Liver (tissue), 3 donors: ENCODE measurements around the gene CDK5RAP2.

Experiments used
- FOXA1 ChIP-seq: IDR thresholded peaks from 2 replicates; pipeline ENCODE4 v1.6.1; 2016; ENCODE audit warnings: antibody characterized with exemption
- GABPA ChIP-seq, 2 donors: IDR thresholded peaks in 1 of 2; conservative IDR thresholded peaks in 1 of 2; 2 replicates each; pipeline ENCODE4 v1.6.1; 2016; ENCODE audit warnings: antibody characterized with exemption in 2 of 2, mild to moderate bottlenecking in 1 of 2, moderate library complexity in 1 of 2
- HNF4G ChIP-seq: IDR thresholded peaks from 2 replicates; pipeline ENCODE4 v1.6.1; 2016; ENCODE audit warnings: antibody characterized with exemption
- JUND ChIP-seq, 2 donors: IDR thresholded peaks; 2 replicates each; pipeline ENCODE4 v1.6.1; 2016; ENCODE audit warnings: antibody characterized with exemption in 2 of 2
- RAD21 ChIP-seq, 2 donors: IDR thresholded peaks; 2 replicates each; pipeline ENCODE4 v1.6.1; 2016; ENCODE audit warnings: antibody characterized with exemption in 2 of 2, mild to moderate bottlenecking in 2 of 2
- SP1 ChIP-seq: IDR thresholded peaks from 2 replicates; pipeline ENCODE4 v1.6.1; 2018; ENCODE audit warnings: antibody characterized with exemption, mild to moderate bottlenecking
- TAF1 ChIP-seq: conservative IDR thresholded peaks from 2 replicates; pipeline ENCODE4 v1.6.1; 2016; ENCODE audit warnings: antibody characterized with exemption, mild to moderate bottlenecking
- YY1 ChIP-seq: IDR thresholded peaks from 2 replicates; pipeline ENCODE4 v1.6.1; 2016; ENCODE audit warnings: antibody characterized with exemption, mild to moderate bottlenecking
- ZBTB33 ChIP-seq: IDR thresholded peaks from 2 replicates; pipeline ENCODE4 v1.6.1; 2016; ENCODE audit warnings: antibody characterized with exemption
- TF ChIP-seq, protein P1 (sequence below): fragments of 150-350 bp; IDR thresholded peaks from 2 replicates; pipeline ENCODE4 v1.5.1; 2017; ENCODE audit warnings: improper control_type of control experiment, low read depth, low read length; ENCODE audit not compliant: missing input control
- TF ChIP-seq, protein P2 (sequence below): IDR thresholded peaks from 2 replicates; pipeline ENCODE4 v1.6.1; 2016; ENCODE audit warnings: antibody characterized with exemption, mild to moderate bottlenecking
- TF ChIP-seq, protein P3 (sequence below): IDR thresholded peaks from 2 replicates; pipeline ENCODE4 v1.6.1; 2016; ENCODE audit warnings: antibody characterized with exemption
- donor health status: healthy.
- donor health status: healthy.

DNA sequence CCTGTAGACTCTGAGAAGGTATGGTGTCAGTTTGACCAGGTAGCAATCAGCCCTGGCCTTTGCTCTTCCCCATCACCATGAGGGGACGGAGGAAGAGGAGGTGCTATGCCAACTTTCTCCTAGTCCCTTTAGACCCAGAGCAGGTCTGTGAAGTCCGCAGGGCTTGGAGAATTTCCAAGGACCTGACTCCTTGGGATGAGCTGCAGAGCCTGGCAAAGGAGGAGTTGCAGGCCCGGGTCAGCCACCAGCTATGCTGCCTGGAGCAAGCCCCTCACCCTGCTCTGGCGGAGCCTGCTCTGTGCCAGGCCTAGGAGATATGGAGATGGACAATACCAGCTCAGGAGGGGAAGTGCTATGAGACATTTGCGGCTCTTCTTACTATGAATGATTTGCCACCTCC lies 188.3 kb downstream of the CDK5RAP2 start:
- TF ChIP-seq RAD21 (IDR thresholded peaks at IDR 0.05) (no peak), TAF1 (no peak), YY1 (no peak), HNF4G (no peak), ZBTB33 (no peak), JUND (IDR thresholded peaks at IDR 0.05) (no peak), SP1 (no peak), GABPA (IDR thresholded peaks at IDR 0.05 in 1 of 2, conservative IDR thresholded peaks at IDR 0.05 in 1 of 2) (no peak), FOXA1 (no peak)
- TF ChIP-seq, protein P1, sequence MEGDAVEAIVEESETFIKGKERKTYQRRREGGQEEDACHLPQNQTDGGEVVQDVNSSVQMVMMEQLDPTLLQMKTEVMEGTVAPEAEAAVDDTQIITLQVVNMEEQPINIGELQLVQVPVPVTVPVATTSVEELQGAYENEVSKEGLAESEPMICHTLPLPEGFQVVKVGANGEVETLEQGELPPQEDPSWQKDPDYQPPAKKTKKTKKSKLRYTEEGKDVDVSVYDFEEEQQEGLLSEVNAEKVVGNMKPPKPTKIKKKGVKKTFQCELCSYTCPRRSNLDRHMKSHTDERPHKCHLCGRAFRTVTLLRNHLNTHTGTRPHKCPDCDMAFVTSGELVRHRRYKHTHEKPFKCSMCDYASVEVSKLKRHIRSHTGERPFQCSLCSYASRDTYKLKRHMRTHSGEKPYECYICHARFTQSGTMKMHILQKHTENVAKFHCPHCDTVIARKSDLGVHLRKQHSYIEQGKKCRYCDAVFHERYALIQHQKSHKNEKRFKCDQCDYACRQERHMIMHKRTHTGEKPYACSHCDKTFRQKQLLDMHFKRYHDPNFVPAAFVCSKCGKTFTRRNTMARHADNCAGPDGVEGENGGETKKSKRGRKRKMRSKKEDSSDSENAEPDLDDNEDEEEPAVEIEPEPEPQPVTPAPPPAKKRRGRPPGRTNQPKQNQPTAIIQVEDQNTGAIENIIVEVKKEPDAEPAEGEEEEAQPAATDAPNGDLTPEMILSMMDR = no peak
- TF ChIP-seq, protein P2, sequence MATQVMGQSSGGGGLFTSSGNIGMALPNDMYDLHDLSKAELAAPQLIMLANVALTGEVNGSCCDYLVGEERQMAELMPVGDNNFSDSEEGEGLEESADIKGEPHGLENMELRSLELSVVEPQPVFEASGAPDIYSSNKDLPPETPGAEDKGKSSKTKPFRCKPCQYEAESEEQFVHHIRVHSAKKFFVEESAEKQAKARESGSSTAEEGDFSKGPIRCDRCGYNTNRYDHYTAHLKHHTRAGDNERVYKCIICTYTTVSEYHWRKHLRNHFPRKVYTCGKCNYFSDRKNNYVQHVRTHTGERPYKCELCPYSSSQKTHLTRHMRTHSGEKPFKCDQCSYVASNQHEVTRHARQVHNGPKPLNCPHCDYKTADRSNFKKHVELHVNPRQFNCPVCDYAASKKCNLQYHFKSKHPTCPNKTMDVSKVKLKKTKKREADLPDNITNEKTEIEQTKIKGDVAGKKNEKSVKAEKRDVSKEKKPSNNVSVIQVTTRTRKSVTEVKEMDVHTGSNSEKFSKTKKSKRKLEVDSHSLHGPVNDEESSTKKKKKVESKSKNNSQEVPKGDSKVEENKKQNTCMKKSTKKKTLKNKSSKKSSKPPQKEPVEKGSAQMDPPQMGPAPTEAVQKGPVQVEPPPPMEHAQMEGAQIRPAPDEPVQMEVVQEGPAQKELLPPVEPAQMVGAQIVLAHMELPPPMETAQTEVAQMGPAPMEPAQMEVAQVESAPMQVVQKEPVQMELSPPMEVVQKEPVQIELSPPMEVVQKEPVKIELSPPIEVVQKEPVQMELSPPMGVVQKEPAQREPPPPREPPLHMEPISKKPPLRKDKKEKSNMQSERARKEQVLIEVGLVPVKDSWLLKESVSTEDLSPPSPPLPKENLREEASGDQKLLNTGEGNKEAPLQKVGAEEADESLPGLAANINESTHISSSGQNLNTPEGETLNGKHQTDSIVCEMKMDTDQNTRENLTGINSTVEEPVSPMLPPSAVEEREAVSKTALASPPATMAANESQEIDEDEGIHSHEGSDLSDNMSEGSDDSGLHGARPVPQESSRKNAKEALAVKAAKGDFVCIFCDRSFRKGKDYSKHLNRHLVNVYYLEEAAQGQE = no peak
- TF ChIP-seq, protein P3, sequence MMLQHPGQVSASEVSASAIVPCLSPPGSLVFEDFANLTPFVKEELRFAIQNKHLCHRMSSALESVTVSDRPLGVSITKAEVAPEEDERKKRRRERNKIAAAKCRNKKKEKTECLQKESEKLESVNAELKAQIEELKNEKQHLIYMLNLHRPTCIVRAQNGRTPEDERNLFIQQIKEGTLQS = no peak
